Mesendoderm (in vitro differentiated cells): ENCODE data around the gene TSPAN5.

Experiments
- DNase-seq: peaks from one replicate; pipeline ENCODE4 v3.0.0; 2013
- H2AK5ac ChIP-seq: 2 replicates; pipeline ENCODE4 v1.6.1; 2013; ENCODE audit warnings: low read length, inconsistent platforms
- H2BK120ac ChIP-seq: 2 replicates; pipeline ENCODE4 v1.6.1; 2013; ENCODE audit warnings: low read depth, mild to moderate bottlenecking, low read length, moderate library complexity, mixed read lengths
- H2BK15ac ChIP-seq: replicated peaks from 2 replicates; pipeline ENCODE4 v1.6.1; 2013; ENCODE audit warnings: low read depth, mild to moderate bottlenecking, moderate library complexity
- H2BK5ac ChIP-seq: 2 replicates; pipeline ENCODE4 v1.6.1; 2013; ENCODE audit warnings: low read length, inconsistent platforms
- H3K18ac ChIP-seq: 2 replicates; pipeline ENCODE4 v1.6.1; 2013; ENCODE audit warnings: mild to moderate bottlenecking, low read length, mixed read lengths
- H3K23ac ChIP-seq: one replicate; pipeline ENCODE4 v1.6.1; 2013; ENCODE audit warnings: low read length
- H3K27ac ChIP-seq: 2 replicates; pipeline ENCODE4 v1.5.1; 2013; ENCODE audit warnings: low read depth, mild to moderate bottlenecking, inconsistent platforms, low read length, moderate library complexity
- H3K27me3 ChIP-seq: 2 replicates; pipeline ENCODE4 v1.6.1; 2013; ENCODE audit warnings: low read length, control low read depth, mild to moderate bottlenecking, inconsistent platforms; ENCODE audit not compliant: insufficient read depth, poor library complexity
- H3K36me3 ChIP-seq: 2 replicates; pipeline ENCODE4 v1.6.1; 2013; ENCODE audit warnings: low read length, inconsistent platforms; ENCODE audit not compliant: control insufficient read depth, insufficient read depth
- H3K4ac ChIP-seq: one replicate; pipeline ENCODE4 v1.6.1; 2013; ENCODE audit warnings: low read depth, mild to moderate bottlenecking, low read length, moderate library complexity
- H3K4me1 ChIP-seq: 2 replicates; pipeline ENCODE4 v1.6.1; 2013; ENCODE audit warnings: low read depth, low read length, inconsistent platforms; ENCODE audit not compliant: control insufficient read depth
- H3K4me2 ChIP-seq: 2 replicates; pipeline ENCODE4 v1.6.1; 2013; ENCODE audit warnings: low read length
- H3K4me3 ChIP-seq: 2 replicates; pipeline ENCODE4 v1.5.1; 2013; ENCODE audit warnings: mild to moderate bottlenecking, low read length
- H3K56ac ChIP-seq: one replicate; pipeline ENCODE4 v1.6.1; 2013; ENCODE audit warnings: low read length
- H3K79me1 ChIP-seq: 2 replicates; pipeline ENCODE4 v1.6.1; 2013; ENCODE audit warnings: low read length, inconsistent platforms
- H3K79me2 ChIP-seq: 2 replicates; pipeline ENCODE4 v1.6.1; 2013; ENCODE audit warnings: mild to moderate bottlenecking, low read length; ENCODE audit not compliant: control insufficient read depth, insufficient read depth
- H3K9ac ChIP-seq: 2 replicates; pipeline ENCODE4 v1.6.1; 2013; ENCODE audit warnings: low read length, inconsistent platforms
- H4K5ac ChIP-seq: one replicate; pipeline ENCODE4 v1.6.1; 2013; ENCODE audit warnings: low read length
- H4K8ac ChIP-seq: one replicate; pipeline ENCODE4 v1.6.1; 2013; ENCODE audit warnings: low read depth, mild to moderate bottlenecking, control low read depth, low read length, moderate library complexity
- WGBS: extraction: QIAGEN DNeasy Blood & Tissue Kit; methylation state at CpG from one replicate; pipeline ENCODE4 v1.1.7; 2013; ENCODE audit warnings: low lambda C conversion rate, missing lambda C conversion rate; ENCODE audit not compliant: insufficient coverage; ENCODE audit errors: extremely low coverage; 5-methylcytosine and 5-hydroxymethylcytosine counted together

The TSPAN5 gene

DNA sequence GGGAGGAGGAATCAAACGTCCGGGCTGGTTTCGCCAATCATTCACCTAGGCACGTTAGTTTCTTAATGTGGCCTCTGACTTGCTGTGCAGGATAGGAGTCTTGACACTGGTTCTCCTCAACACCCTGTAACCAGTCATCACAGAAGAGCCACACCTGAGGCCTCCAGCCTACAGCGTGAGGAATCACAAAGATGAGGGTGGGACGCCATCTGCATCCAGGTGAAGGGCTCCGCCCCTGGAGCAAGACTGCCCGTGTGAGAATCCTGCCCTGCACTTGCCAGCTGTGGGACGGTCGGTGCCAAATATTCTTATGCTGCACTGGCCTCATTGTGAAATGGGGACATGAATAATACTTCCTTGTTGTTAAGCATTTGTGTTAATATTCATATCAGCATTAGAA lies 35.7 kb upstream of the TSPAN5 start:
- Histone ChIP-seq H3K27me3 (no peaks in the 10 kb centered on the region), H3K4me2 (no peak overlapping the region), H3K36me3 (no peaks in the 10 kb centered on the region), H4K5ac (no peak overlapping the region), H3K4ac (no peak overlapping the region), H3K18ac (no peak overlapping the region), H3K79me1 (no peaks in the 10 kb centered on the region), H2BK120ac (no peak overlapping the region), H3K9ac (no peak overlapping the region), H2BK15ac (no peak overlapping the region), H2BK5ac (no peak overlapping the region), H3K4me3 (no peak overlapping the region), H2AK5ac (no peak overlapping the region), H3K79me2 (no peaks in the 10 kb centered on the region), H3K56ac (no peak overlapping the region), H3K23ac (no peak overlapping the region), H3K4me1 (no peaks in the 10 kb centered on the region), H3K27ac (no peak overlapping the region), H4K8ac (no peak overlapping the region)
- WGBS = no CpG with 5 or more reads among the region's 10 CpGs
- no peak for DNase-seq

GRCh38 chr4:98692411-98692810 lies 34.0 kb upstream of the TSPAN5 start:
- DNase-seq = no peak
- no CpG with 5 or more reads among the region's 7 CpGs for WGBS
- Histone ChIP-seq H2BK120ac (no peak overlapping the region), H3K56ac (no peak overlapping the region), H3K4me1 (no peaks in the 10 kb centered on the region), H4K5ac (no peak overlapping the region), H3K9ac (no peak overlapping the region), H3K79me2 (no peaks in the 10 kb centered on the region), H2BK5ac (no peak overlapping the region), H2AK5ac (no peak overlapping the region), H4K8ac (no peak overlapping the region), H2BK15ac (no peak overlapping the region), H3K36me3 (no peaks in the 10 kb centered on the region), H3K4me2 (no peak overlapping the region), H3K23ac (no peak overlapping the region), H3K4ac (no peak overlapping the region), H3K4me3 (no peak overlapping the region), H3K27ac (no peak overlapping the region), H3K79me1 (no peaks in the 10 kb centered on the region), H3K27me3 (no peaks in the 10 kb centered on the region), H3K18ac (no peak overlapping the region)

DNA sequence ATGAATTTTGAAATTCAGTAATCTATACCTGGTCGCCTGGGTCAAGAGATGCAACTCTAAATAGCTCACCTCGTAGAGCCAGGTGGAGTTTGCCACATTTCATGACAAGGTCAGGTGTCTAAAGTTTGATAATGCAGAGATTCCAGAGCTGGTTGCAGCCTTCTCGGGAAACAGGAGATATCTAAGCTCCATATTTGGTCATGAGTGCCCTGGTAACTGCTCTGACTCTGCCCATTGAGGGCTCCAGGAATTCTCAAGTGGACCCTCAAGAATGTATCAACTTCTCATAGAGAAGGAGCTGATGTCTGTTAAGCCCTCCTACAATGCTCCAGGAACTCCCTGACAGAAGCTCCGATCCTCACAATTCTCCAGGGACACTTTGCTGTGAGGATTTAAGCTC lies 33.2 kb upstream of the TSPAN5 start:
- Histone ChIP-seq H3K56ac (no peak overlapping the region), H3K79me1 (no peaks in the 10 kb centered on the region), H2BK5ac (no peak overlapping the region), H2BK120ac (no peak overlapping the region), H3K4ac (no peak overlapping the region), H3K27ac (no peak overlapping the region), H3K27me3 (no peaks in the 10 kb centered on the region), H4K8ac (no peak overlapping the region), H3K18ac (no peak overlapping the region), H3K36me3 (no peaks in the 10 kb centered on the region), H3K4me1 (no peaks in the 10 kb centered on the region), H2AK5ac (no peak overlapping the region), H3K4me2 (no peak overlapping the region), H3K4me3 (no peak overlapping the region), H4K5ac (no peak overlapping the region), H2BK15ac (no peak overlapping the region), H3K9ac (no peak overlapping the region), H3K79me2 (no peaks in the 10 kb centered on the region), H3K23ac (no peak overlapping the region)
- WGBS = no CpG with 5 or more reads among the region's 4 CpGs
- DNase-seq = no peak

DNA sequence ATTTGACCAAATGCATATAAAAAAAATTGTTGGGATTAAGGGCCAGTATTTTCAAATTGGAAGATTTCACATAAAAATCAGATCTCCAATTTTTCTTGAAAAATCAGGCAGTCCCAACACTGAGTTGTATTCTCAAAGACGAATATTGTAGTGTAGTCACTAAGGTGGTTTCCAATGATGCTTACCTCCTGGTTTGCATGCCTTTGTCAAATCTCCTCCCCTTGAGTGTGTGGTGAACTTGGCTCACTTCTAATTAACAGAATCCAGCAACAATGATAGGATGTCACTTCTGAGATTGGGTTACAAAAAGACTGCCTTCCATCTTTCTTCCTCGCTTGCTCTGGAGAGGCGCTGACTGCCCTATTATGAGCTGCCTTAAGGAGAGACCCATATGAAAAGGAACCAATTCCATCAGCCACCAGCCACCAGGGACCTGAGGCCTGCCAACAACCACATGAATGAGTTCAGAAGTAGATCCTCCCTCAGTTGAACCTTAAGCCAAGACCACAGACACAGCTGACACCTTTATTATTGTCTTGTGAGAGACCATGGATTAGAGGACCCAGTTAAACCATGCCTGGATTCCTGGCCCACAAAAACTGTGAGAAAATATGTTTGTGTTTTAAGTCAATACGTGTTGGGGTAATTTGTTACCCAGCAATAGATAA lies 31.2 kb upstream of the TSPAN5 start:
- no peak overlapping the region for H4K5ac ChIP-seq
- no peak overlapping the region for H2AK5ac ChIP-seq
- H3K4ac ChIP-seq = no peak overlapping the region
- no peak overlapping the region for H2BK5ac ChIP-seq
- H3K4me3 ChIP-seq = no peak overlapping the region
- H4K8ac ChIP-seq = no peak overlapping the region
- no peaks in the 10 kb centered on the region for H3K4me1 ChIP-seq
- WGBS = no CpG with 5 or more reads among the region's 4 CpGs
- no peak overlapping the region for H3K9ac ChIP-seq
- no peaks in the 10 kb centered on the region for H3K27me3 ChIP-seq
- H3K27ac ChIP-seq = no peak overlapping the region
- no peak overlapping the region for H3K18ac ChIP-seq
- no peaks in the 10 kb centered on the region for H3K79me1 ChIP-seq
- no peak overlapping the region for H2BK15ac ChIP-seq
- no peak overlapping the region for H2BK120ac ChIP-seq
- no peak overlapping the region for H3K4me2 ChIP-seq
- no peak for DNase-seq
- no peaks in the 10 kb centered on the region for H3K36me3 ChIP-seq
- no peak overlapping the region for H3K56ac ChIP-seq
- no peak overlapping the region for H3K23ac ChIP-seq
- H3K79me2 ChIP-seq = no peaks in the 10 kb centered on the region

DNA sequence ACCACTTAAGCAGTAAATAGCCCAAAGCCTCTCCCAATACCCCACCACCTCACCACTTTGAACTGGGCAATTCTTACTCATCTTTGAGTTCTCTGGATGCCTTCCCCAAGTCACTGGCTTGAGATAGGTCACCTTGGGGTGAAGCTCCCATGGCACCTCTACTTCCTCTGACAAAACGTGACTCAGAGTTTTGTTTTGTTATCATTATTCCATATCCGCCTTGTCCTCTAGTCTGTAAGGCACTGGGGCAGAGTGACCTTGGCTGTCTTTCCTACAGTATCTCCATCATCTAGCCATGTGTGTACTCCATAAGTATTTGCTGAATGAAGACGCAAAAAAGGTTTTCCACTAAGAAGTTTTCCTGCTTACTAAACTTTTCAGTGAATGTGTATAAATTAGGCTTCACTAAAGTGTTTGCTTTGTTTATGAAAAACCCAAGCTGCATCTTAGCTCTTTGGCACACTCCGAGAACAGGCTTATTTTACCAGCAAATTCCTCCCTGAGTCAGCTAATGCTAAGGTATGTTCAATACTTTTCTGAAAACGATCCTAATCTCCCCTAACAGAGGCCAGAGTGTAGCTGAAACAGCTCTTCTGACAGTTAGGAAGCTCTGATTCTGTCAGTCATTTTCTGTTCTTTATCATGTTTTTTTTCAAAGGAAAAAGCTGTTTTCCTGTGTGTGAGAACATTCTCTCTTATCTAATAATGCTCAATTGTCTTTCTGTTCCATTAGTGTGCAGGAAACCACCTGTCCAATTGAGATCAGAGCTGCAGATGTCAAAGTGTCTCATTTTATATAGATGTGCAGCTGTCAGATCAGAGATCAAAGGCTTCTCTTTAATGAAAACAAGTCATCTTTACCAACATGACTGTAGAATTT lies 30.2 kb upstream of the TSPAN5 start:
- WGBS = no CpG with 5 or more reads among the region's 5 CpGs
- H2BK15ac ChIP-seq = no peak overlapping the region
- H3K36me3 ChIP-seq = no peaks in the 10 kb centered on the region
- no peak overlapping the region for H3K4me2 ChIP-seq
- H3K4ac ChIP-seq = no peak overlapping the region
- no peak overlapping the region for H4K5ac ChIP-seq
- DNase-seq = no peak
- H3K56ac ChIP-seq = no peak overlapping the region
- H3K79me2 ChIP-seq = no peaks in the 10 kb centered on the region
- H3K27me3 ChIP-seq = no peaks in the 10 kb centered on the region
- H3K27ac ChIP-seq = no peak overlapping the region
- H3K18ac ChIP-seq = no peak overlapping the region
- H2BK5ac ChIP-seq = no peak overlapping the region
- no peak overlapping the region for H2BK120ac ChIP-seq
- no peak overlapping the region for H3K9ac ChIP-seq
- no peak overlapping the region for H3K23ac ChIP-seq
- H3K4me1 ChIP-seq = no peaks in the 10 kb centered on the region
- no peak overlapping the region for H2AK5ac ChIP-seq
- no peak overlapping the region for H4K8ac ChIP-seq
- H3K4me3 ChIP-seq = no peak overlapping the region
- no peaks in the 10 kb centered on the region for H3K79me1 ChIP-seq
